WTC11 (cell line): ENCODE results near the gene PAX9. TPM values are rescaled to one million over a fixed set of nuclear protein-coding genes. Genes with fewer than 3 reads are reported as not detected.

ENCODE experiments used
- total RNA-seq: library from RNA; stranded (reverse); gene quantifications from 3 replicates; pipeline ENCODE4 v1.2.3, GENCODE V29; 2021

The PAX9 gene
- total RNA-seq, 1 experiment from 2014 or later = not detected

Other genes with a start within 250 kb of the PAX9 start
- gene NKX2-1, start 141.6 kb upstream of the PAX9 start, total RNA-seq = 0.16 to 0.18 TPM in 2 of 3 replicates, not detected in the other
- not detected in 3 replicates for gene NKX2-8, start 79.2 kb upstream of the PAX9 start, total RNA-seq